GM19328 (cell line): ENCODE results near the gene PMVK.
"Not testable (repeated sequence)": the region's sequence is repeated elsewhere in the genome, so short reads cannot be mapped to it uniquely, and the experiment has no call there.

Experiments
- ATAC-seq: cut with Tn5 transposase; IDR thresholded peaks from one replicate; pipeline ENCODE4 v1.9.1; 2021; ENCODE audit warnings: mild to moderate bottlenecking, moderate library complexity; ENCODE audit not compliant: unreplicated experiment

Gene PMVK

GRCh38 chr1:154936555-154937084 lies at the start of gene PMVK:
TSS of gene PMVK (minus strand) at chr1:154936719. CDS start at chr1:154936685, 34 bp downstream.
- ATAC-seq, result peak; percentile 70

GRCh38 chr1:154983776-154984466 lies 47.4 kb upstream of the PMVK start:
- no peak for ATAC-seq

GRCh38 chr1:154982897-154983648 lies 46.6 kb upstream of the PMVK start, which contains the start of gene FLAD1:
TSS of gene FLAD1 (plus strand) at chr1:154983344. CDS start at chr1:154983695, 351 bp downstream.
- peak; percentile 97 for ATAC-seq

GRCh38 chr1:154982341-154982740 lies 45.8 kb upstream of the PMVK start:
- ATAC-seq, result no peak

DNA sequence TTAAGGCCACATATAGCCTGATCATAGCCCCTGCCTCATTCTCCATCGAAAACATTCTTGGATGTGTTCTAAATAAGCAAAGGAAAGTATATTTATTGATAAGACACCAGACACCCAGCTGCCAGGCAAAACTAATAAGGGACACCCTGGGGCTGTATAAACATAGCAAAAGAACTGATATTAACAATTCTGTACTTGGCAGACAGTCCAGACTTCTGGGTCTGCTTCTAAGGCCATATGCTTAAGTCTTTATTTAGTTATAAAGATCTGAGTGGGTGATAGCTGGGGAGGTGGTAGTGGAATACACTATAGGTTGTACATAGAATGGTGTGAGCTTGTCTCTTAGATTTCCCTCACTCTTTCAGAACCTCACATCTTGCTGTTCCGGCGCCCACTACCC lies 41.8 kb upstream of the PMVK start:
- ATAC-seq, result no peak

GRCh38 chr1:154977762-154978161 lies 41.2 kb upstream of the PMVK start:
- not testable (repeated sequence) for ATAC-seq

DNA sequence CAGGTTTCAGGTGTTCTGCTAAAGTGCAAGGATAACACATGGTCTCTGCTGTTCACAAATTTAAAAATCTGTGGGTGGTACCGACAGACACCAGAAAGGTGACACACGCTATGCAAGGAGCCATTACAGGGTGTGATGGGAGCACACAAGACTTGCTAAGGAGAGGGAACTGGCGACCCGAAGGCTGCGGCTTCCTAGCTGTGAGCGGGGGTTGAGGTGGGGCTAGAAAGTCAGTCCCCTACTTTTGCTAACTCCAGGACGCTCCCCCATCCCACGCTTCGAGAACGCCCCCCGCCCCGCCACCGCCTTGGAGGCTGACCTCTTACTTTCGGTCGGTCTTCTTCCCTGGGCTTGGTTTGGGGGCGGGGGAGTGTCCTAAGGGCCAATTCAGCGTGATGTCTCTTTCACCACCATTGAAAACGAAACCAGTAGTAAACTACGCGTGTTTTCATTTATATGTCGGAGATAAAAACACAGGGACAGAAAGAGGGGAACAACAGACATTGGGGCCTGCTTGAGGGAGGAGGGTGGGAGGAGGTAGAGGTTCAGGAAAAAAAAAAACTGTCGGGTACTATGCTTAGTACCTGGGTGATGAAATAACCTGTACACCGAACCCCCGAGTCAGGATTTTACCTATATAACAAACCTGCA lies 39.0 kb upstream of the PMVK start:
- no peak for ATAC-seq

DNA sequence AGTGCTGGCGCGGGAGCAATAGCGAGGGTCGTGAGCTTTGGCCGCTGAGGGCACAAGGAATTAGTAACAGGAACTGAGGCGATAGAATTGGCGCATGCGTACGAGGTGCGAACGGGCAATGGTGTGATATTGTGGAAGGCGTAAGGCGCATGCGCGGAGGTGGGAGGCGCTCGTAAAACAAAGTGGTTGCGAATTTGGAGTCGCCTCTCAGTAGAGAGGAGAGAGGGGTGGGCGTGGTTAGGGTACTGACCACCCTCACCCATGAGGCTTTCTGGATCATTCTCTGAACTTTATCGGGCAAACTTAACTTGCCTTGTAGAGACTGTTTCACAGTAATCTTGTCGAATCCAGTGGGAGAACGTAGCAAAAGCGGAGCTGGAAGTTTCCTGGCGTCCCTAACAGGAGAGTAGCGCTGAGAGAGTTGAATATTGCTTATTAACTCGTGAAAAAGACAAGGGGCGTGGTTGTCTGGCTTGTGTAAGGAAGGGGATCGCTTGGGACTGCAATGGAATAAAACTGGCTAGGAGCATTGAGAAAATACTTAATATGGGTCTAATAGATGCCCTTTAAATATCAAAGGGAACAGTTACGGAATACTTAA lies 38.4 kb upstream of the PMVK start:
- ATAC-seq, result peak; percentile 40

- ATAC-seq, result peak; percentile 74
Measured at GRCh38 chr1:154974102-154974807, 37.7 kb upstream of the PMVK start, which contains the start of gene CKS1B. TSS of gene CKS1B (plus strand) at chr1:154974681. CDS start at chr1:154974746, 65 bp downstream.

DNA sequence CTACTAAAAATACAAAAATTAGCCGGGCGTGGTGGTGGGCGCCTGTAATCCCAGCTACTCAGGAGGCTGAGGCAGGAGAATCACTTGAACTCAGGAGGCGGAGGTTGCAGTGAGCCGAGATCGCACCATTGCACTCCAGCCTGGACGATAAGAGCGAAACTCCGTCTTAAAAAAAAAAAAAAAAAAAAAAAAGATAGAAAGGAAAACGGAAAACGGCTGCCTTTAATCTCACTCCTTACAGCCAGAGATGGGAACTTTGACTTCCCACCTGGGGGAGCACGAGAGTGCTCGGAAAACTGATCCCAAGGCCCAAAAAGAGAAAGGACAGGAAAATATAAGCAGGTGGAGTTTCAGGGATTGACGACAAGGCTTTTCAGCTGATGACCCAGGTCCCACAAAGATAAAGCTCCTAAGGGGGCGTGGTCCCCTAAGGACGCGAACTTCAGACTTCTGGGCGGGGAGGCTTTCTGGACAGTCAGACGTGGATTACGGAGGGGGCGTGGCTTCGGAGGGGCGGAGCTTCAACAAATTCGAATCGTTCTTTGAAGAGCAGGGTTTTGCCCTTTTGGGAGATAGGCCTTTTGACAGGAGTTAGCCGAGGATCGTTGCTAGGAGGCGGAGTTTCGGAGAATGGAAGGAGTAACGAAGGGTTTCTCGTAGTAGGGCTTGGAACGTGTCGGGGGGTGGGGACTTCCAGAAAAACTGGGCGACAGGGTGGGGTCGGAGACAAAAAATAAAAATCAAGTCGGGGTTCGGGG lies 37.0 kb upstream of the PMVK start:
- ATAC-seq, result no peak

DNA sequence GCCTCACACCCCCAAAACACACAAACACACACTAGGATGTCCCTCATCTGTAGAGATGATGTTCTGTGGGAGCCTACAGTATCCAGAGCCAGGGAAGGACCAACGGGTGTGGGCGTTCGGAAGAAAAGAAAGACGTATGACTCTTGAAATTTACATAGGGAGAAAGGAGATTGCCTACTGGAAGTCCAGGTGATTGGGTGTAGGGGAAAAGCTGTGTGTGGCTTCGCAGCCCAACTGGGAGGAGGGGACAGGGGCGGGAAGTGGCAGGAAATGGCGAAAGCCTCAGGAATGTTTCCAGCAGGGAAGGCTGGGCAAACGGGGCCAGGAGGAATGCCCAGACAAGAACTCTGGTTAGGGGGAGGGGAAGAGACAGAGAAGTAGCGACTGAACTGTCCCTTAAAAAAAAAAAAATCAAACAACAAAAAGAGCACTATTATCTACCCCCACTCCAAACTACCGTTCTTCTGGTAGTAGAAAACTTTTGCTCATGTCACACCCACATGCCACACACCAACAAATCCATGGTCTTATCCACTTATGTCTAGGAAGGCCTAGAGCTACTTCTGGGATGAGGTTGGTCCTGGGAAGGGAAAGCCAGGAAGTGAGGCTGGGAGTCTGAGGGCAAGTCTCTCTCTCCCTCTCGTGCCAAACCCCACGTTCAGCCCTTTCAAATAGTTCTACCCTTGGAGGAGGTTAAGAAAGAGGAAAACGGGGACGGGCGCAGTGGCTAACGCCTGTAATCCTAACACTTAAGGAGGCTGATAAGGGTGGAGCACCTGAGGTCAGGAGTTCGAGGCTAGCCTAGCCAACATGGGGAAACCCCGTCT lies 36.2 kb upstream of the PMVK start:
- no peak for ATAC-seq

DNA sequence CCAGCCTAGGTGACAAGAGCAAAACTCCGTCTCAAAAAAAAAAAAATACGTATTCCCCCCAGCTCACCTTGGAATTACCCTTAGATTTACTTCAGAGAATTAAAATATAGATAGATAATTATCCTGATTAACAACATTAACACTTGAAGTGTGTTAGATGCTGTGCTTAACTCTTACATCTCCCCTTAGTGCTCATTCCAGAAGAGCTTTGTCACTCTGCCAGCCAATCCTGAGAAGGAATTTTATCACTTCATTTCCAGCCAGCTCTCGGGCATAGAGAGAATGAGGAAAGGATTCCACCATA lies 35.6 kb upstream of the PMVK start:
- ATAC-seq, result no peak

DNA sequence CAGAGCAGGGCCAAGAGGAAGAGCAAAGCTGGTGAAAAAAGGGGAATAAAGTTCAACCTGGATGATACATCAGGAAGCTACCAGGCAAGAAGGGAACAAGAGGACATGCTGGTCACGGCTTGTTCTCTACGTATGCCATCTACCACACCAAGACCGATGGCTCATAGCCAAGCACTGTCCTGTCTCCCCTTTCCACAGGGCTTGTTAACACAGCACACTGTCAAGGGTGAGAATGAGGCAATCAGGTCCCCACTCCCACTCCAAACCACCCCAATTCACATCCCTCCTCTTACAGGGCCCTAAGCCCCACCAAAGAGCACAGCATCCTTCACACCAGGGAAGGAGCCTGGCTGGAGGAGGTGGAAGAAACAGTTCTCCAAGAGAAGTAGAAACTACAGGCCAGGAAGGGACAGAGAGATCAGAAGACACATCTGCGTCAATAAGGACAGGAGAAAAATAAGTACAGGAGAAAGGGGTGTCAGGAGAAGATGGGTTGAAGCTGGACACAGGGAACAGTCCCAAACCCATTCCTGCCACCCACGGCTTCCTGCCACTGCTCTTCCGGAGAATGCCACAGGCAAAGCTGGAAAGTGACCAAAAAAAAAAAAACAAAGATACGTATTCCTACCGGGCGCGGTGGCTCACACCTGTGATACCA lies 35.0 kb upstream of the PMVK start:
- no peak for ATAC-seq

DNA sequence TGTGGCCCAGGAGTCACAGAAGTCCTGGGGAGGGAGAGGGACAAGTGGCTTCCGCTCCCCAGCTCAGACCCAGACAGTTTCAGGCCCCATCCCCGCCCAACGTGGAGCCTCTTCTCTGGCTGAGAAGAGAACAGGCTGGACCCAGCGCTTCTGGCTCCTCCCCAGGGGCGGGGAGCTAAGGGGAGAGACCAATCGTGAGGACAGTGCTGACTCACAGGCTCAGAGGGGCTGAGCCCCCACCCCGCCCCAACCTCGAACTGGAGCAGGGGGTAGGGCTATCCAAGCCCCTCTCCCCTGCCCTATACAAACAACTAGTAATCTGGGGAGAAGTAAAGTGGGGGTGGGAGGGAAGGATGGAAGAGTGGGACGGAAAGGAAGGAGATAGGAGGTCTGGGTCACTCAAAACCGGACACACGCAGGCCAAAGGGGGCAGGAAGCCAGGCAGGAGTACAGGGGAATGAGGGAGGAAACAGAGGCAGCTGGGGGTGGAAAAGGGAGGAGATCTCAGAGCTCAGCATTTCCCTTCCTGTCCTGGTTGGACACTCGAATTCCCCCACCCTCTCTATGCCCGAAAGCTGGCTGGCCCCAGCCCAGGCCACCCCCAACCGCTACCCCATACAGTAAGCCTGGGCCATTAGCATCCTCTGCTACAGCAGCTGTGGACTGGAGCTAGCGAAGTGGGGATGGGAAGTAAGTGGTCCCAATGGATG lies 34.3 kb upstream of the PMVK start, which contains the start of gene SHC1:
TSS of gene SHC1 (minus strand) at position 117 of the 710 bp plus-strand sequence. CDS start 221 bp downstream, outside the sequence.
- no peak for ATAC-seq

- ATAC-seq, result no peak
Measured at GRCh38 chr1:154969860-154970452, 33.4 kb upstream of the PMVK start.

- no peak for ATAC-seq
Measured at GRCh38 chr1:154969246-154969645, 32.7 kb upstream of the PMVK start.

- no peak for ATAC-seq
Measured at GRCh38 chr1:154968731-154969130, 32.2 kb upstream of the PMVK start.
